Activated CD8-positive, alpha-beta memory T cell treated with anti-CD3 and anti-CD28 coated beads, Interleukin-2, amount 50 U/mL, for 1 hour (primary cell): ENCODE data around the gene JAKMIP2.
"Not testable (repeated sequence)": the region's sequence is repeated elsewhere in the genome, so short reads cannot be mapped to it uniquely, and the experiment has no call there.

Source experiments
- DNase-seq: peaks from one replicate; pipeline ENCODE4 v3.0.0-alpha.2; 2020; ENCODE audit errors: extremely low read depth

JAKMIP2 gene

GRCh38 chr5:147782110-147783028 lies at the start of gene JAKMIP2:
JAKMIP2 (minus strand) TSS chr5:147782728; CDS start chr5:147671806, 110,922 bp downstream.
- peak; percentile 59 for DNase-seq

- DNase-seq = no peak
Measured at GRCh38 chr5:147831465-147831864, 48.9 kb upstream of the JAKMIP2 start, which contains the start of gene SPINK1. SPINK1 (minus strand) TSS chr5:147831671; CDS start chr5:147831577, 94 bp downstream.

GRCh38 chr5:147830035-147830434 lies 47.5 kb upstream of the JAKMIP2 start:
- DNase-seq = no peak

GRCh38 chr5:147827017-147827416 lies 44.5 kb upstream of the JAKMIP2 start:
- not testable (repeated sequence) for DNase-seq

GRCh38 chr5:147826361-147826760 lies 43.8 kb upstream of the JAKMIP2 start:
- no peak for DNase-seq

GRCh38 chr5:147822686-147823491 lies 40.4 kb upstream of the JAKMIP2 start:
- DNase-seq = peak; percentile 7

- DNase-seq = not testable (repeated sequence)
Measured at GRCh38 chr5:147822222-147822621, 39.7 kb upstream of the JAKMIP2 start.

GRCh38 chr5:147821766-147822165 lies 39.2 kb upstream of the JAKMIP2 start:
- DNase-seq = no peak

GRCh38 chr5:147819261-147819770 lies 36.8 kb upstream of the JAKMIP2 start:
- DNase-seq = no peak

GRCh38 chr5:147818290-147818689 lies 35.8 kb upstream of the JAKMIP2 start:
- DNase-seq = no peak

GRCh38 chr5:147813696-147814095 lies 31.2 kb upstream of the JAKMIP2 start:
- no peak for DNase-seq

GRCh38 chr5:147809830-147810666 lies 27.5 kb upstream of the JAKMIP2 start:
- no peak for DNase-seq

- peak; percentile 1 for DNase-seq
Measured at GRCh38 chr5:147805030-147805454, 22.5 kb upstream of the JAKMIP2 start.

GRCh38 chr5:147804334-147804733 lies 21.8 kb upstream of the JAKMIP2 start:
- no peak for DNase-seq

- DNase-seq = no peak
Measured at GRCh38 chr5:147803926-147804325, 21.4 kb upstream of the JAKMIP2 start.

- not testable (repeated sequence) for DNase-seq
Measured at GRCh38 chr5:147803161-147803560, 20.6 kb upstream of the JAKMIP2 start.

- DNase-seq = no peak
Measured at GRCh38 chr5:147801461-147801860, 18.9 kb upstream of the JAKMIP2 start.

GRCh38 chr5:147800491-147800890 lies 18.0 kb upstream of the JAKMIP2 start:
- no peak for DNase-seq

GRCh38 chr5:147796556-147797308 lies 14.2 kb upstream of the JAKMIP2 start:
- DNase-seq = no peak

GRCh38 chr5:147791181-147791580 lies 8.7 kb upstream of the JAKMIP2 start:
- DNase-seq = no peak

GRCh38 chr5:147789820-147790219 lies 7.3 kb upstream of the JAKMIP2 start:
- DNase-seq = no peak
